CD4-positive, alpha-beta memory T cell (primary cell): ENCODE measurements around the gene SCTR. TPM values are rescaled to one million over a fixed set of nuclear protein-coding genes. Genes with fewer than 3 reads are reported as not detected.
"Not testable (repeated sequence)": the region's sequence is repeated elsewhere in the genome, so short reads cannot be mapped to it uniquely, and the experiment has no call there.

ENCODE experiments used
- CTCF ChIA-PET: fragments of 350-600 bp; sonication (Branson Sonifier 250); formaldehyde crosslinking; loops from one replicate; lab custom pipeline; 2021; ENCODE audit warnings: inconsistent platforms; ENCODE audit not compliant: partially characterized antibody; lab: Charles Lee
- POLR2A ChIA-PET: fragments of 350-600 bp; sonication (Branson Sonifier 250); formaldehyde crosslinking; loops from one replicate; lab custom pipeline; 2021; ENCODE audit not compliant: partially characterized antibody; lab: Charles Lee
- DNase-seq, 5 donors: peaks; one replicate each; pipeline versions ENCODE4 v3.0.0 to v3.0.0-alpha.2; 2020 to 2022; ENCODE audit warnings: mixed read lengths in 1 of 5
- H3K27ac ChIP-seq: one replicate; pipeline ENCODE4 v1.7.0; 2013; ENCODE audit warnings: low read depth, low read length
- H3K27me3 ChIP-seq: 2 replicates; pipeline ENCODE4 v1.7.0; 2013; ENCODE audit warnings: mild to moderate bottlenecking, low read length, moderate library complexity; ENCODE audit not compliant: insufficient read depth
- H3K36me3 ChIP-seq: 2 replicates; pipeline ENCODE4 v1.7.0; 2013; ENCODE audit warnings: mild to moderate bottlenecking, low read length, moderate library complexity; ENCODE audit not compliant: insufficient read depth
- H3K4me1 ChIP-seq: 2 replicates; pipeline ENCODE4 v1.7.0; 2013; ENCODE audit warnings: mild to moderate bottlenecking, low read length, moderate library complexity; ENCODE audit not compliant: insufficient read depth
- H3K4me3 ChIP-seq, 2 donors: one replicate each; pipeline ENCODE4 v1.7.0; 2013; ENCODE audit warnings: low read length in 2 of 2, mild to moderate bottlenecking in 1 of 2
- H3K9me3 ChIP-seq, 2 donors: one replicate each; pipeline ENCODE4 v1.7.0; 2013; ENCODE audit warnings: low read length in 2 of 2, control low read depth in 1 of 2; ENCODE audit not compliant: control insufficient read depth in 1 of 2
- H3K27ac Mint-ChIP-seq, 7 donors: one replicate each; pipeline ENCODE4 v1.8.0; 2020 to 2021; ENCODE audit warnings: mixed read lengths in 7 of 7, mild to moderate bottlenecking in 6 of 7, inconsistent platforms in 3 of 7, moderate library complexity in 3 of 7
- H3K27me3 Mint-ChIP-seq, 2 donors: one replicate each; pipeline ENCODE4 v1.8.0; 2020 to 2021; ENCODE audit warnings: mixed read lengths in 2 of 2
- H3K36me3 Mint-ChIP-seq, 2 donors: one replicate each; pipeline ENCODE4 v1.8.0; 2020 to 2021; ENCODE audit warnings: mixed read lengths in 2 of 2, inconsistent platforms in 1 of 2, mild to moderate bottlenecking in 1 of 2
- H3K4me1 Mint-ChIP-seq, 4 donors: one replicate each; pipeline ENCODE4 v1.8.0; 2020 to 2021; ENCODE audit warnings: mixed read lengths in 4 of 4, mild to moderate bottlenecking in 1 of 4
- H3K4me3 Mint-ChIP-seq, 8 donors: one replicate each; pipeline ENCODE4 v1.8.0; 2020 to 2021; ENCODE audit warnings: mixed read lengths in 8 of 8, mild to moderate bottlenecking in 7 of 8, moderate library complexity in 6 of 8, inconsistent platforms in 3 of 8
- H3K9me3 Mint-ChIP-seq, 8 donors: one replicate each; pipeline ENCODE4 v1.8.0; 2020 to 2021; ENCODE audit warnings: mixed read lengths in 8 of 8, mild to moderate bottlenecking in 5 of 8, inconsistent platforms in 3 of 8, moderate library complexity in 1 of 8
- intact Hi-C: fragments of 100-400 bp; cut with micrococcal nuclease; formaldehyde crosslinking; loops from one replicate; pipeline ENCODE4 v1.15.1; 2023
- polyA plus RNA-seq, 2 donors: library from polyadenylated mRNA; unstranded; fragments of 300-500 nt; fragmentation: Illumina TruSeq; gene quantifications; one replicate each; pipeline ENCODE4 v1.2.3, GENCODE V29; 2021
- total RNA-seq, 2 experiments: library from RNA; stranded (reverse); gene quantifications; one replicate each; pipeline ENCODE4 v1.2.3, GENCODE V29; 2021

Gene SCTR
- total and polyA plus RNA-seq, 4 experiments from 2014 or later: not detected

GRCh38 chr2:119415630-119416029 is 108.7 kb downstream of the SCTR start:
- ChIA-PET CTCF (interaction anchor here (1.3 kb wide), 1 partner anchor 9 kb away, joined by 5 read pairs; no protein-coding TSS in a partner anchor), POLR2A (no interaction called here)
- no peak overlapping the region for H3K4me3 ChIP-seq
- no peaks in the 10 kb centered on the region for H3K36me3 ChIP-seq
- no peaks in the 10 kb centered on the region for H3K4me1 Mint-ChIP-seq
- no peaks in the 10 kb centered on the region for H3K36me3 Mint-ChIP-seq
- no peak overlapping the region for H3K27ac ChIP-seq
- peaks cover 15 to 17% of the 10 kb centered on the region in 2 donors for H3K27me3 Mint-ChIP-seq
- H3K4me3 Mint-ChIP-seq: no peak overlapping the region
- peaks cover 0 to 1% (median 0%) of the 10 kb centered on the region in 8 donors for H3K9me3 Mint-ChIP-seq
- H3K4me1 ChIP-seq: no peaks in the 10 kb centered on the region
- H3K9me3 ChIP-seq: no peaks in the 10 kb centered on the region
- no peak for DNase-seq
- no peaks in the 10 kb centered on the region for H3K27me3 ChIP-seq
- intact Hi-C loops: no loop called here
- H3K27ac Mint-ChIP-seq: no peak overlapping the region

- no peaks in the 10 kb centered on the region for H3K27me3 ChIP-seq
- Mint-ChIP-seq H3K27ac (no peak overlapping the region), H3K27me3 (peaks cover 14 to 18% of the 10 kb centered on the region in 2 donors), H3K9me3 (peaks cover 0 to 1% (median 0%) of the 10 kb centered on the region in 8 donors), H3K36me3 (no peaks in the 10 kb centered on the region), H3K4me1 (no peaks in the 10 kb centered on the region), H3K4me3 (no peak overlapping the region)
- H3K27ac ChIP-seq: no peak overlapping the region
- POLR2A ChIA-PET: no interaction called here
- intact Hi-C loops: no loop called here
- H3K4me3 ChIP-seq: no peak overlapping the region
- H3K9me3 ChIP-seq: no peaks in the 10 kb centered on the region
- DNase-seq: no peak
- no peaks in the 10 kb centered on the region for H3K36me3 ChIP-seq
- CTCF ChIA-PET: interaction anchor here (1.4 kb wide), 1 partner anchor 8 kb away, joined by 5 read pairs; no protein-coding TSS in a partner anchor
- H3K4me1 ChIP-seq: no peaks in the 10 kb centered on the region
Observed at GRCh38 chr2:119414894-119415293, 109.4 kb downstream of the SCTR start.

- Mint-ChIP-seq H3K4me1 (no peaks in the 10 kb centered on the region), H3K27me3 (peaks cover 5 to 9% of the 10 kb centered on the region in 2 donors), H3K9me3 (peaks cover 0 to 2% (median 0%) of the 10 kb centered on the region in 8 donors), H3K4me3 (no peak overlapping the region), H3K36me3 (no peaks in the 10 kb centered on the region), H3K27ac (peak overlapping the region in 1 of 7 donors; percentile 15)
- Histone ChIP-seq H3K4me1 (no peaks in the 10 kb centered on the region), H3K27me3 (no peaks in the 10 kb centered on the region), H3K36me3 (no peaks in the 10 kb centered on the region), H3K4me3 (no peak overlapping the region), H3K9me3 (no peaks in the 10 kb centered on the region), H3K27ac (no peak overlapping the region)
- DNase-seq: no peak
- intact Hi-C loops: loop anchor here (5.0 kb wide), 2 partner anchors 68 to 1273 kb away; no protein-coding TSS in a partner anchor
- ChIA-PET POLR2A (no interaction called here), CTCF (interaction anchor here (0.7 to 0.9 kb wide), 3 partner anchors 8 to 238 kb away, joined by 3 to 6 read pairs (median 3); no protein-coding TSS in a partner anchor)
Observed at GRCh38 chr2:119409506-119409905, 114.8 kb downstream of the SCTR start.

- Mint-ChIP-seq H3K9me3 (peaks cover 0 to 2% (median 0%) of the 10 kb centered on the region in 8 donors), H3K4me3 (no peak overlapping the region), H3K36me3 (no peaks in the 10 kb centered on the region), H3K27ac (no peak overlapping the region), H3K4me1 (no peaks in the 10 kb centered on the region), H3K27me3 (peaks cover 2 to 4% of the 10 kb centered on the region in 2 donors)
- H3K27ac ChIP-seq: no peak overlapping the region
- CTCF ChIA-PET: no interaction called here
- H3K9me3 ChIP-seq: no peaks in the 10 kb centered on the region
- no peak for DNase-seq
- H3K27me3 ChIP-seq: no peaks in the 10 kb centered on the region
- H3K36me3 ChIP-seq: no peaks in the 10 kb centered on the region
- H3K4me1 ChIP-seq: no peaks in the 10 kb centered on the region
- POLR2A ChIA-PET: no interaction called here
- H3K4me3 ChIP-seq: no peak overlapping the region
- intact Hi-C loops: loop anchor here (5.0 kb wide), 2 partner anchors 69 to 1274 kb away; no protein-coding TSS in a partner anchor
Observed at GRCh38 chr2:119408221-119408619, 116.1 kb downstream of the SCTR start.

GRCh38 chr2:119407430-119408220 is 116.7 kb downstream of the SCTR start:
- Mint-ChIP-seq H3K4me1 (no peaks in the 10 kb centered on the region), H3K27me3 (peaks cover 2 to 6% of the 10 kb centered on the region in 2 donors), H3K36me3 (no peaks in the 10 kb centered on the region), H3K27ac (no peak overlapping the region), H3K4me3 (no peak overlapping the region), H3K9me3 (peaks cover 0 to 2% (median 0%) of the 10 kb centered on the region in 8 donors)
- ChIA-PET CTCF (interaction anchor here (1.7 kb wide), 1 partner anchor 7 kb away, joined by 5 read pairs; no protein-coding TSS in a partner anchor), POLR2A (no interaction called here)
- Histone ChIP-seq H3K27me3 (no peaks in the 10 kb centered on the region), H3K9me3 (no peaks in the 10 kb centered on the region), H3K36me3 (no peaks in the 10 kb centered on the region), H3K4me3 (no peak overlapping the region), H3K27ac (no peak overlapping the region), H3K4me1 (no peaks in the 10 kb centered on the region)
- peak in 3 of 5 donors; percentile 10 to 18 (median 11) for DNase-seq
- intact Hi-C loops: loop anchor here (5.0 kb wide), 2 partner anchors 70 to 1275 kb away; no protein-coding TSS in a partner anchor

- ChIA-PET POLR2A (no interaction called here), CTCF (no interaction called here)
- no peak overlapping the region for H3K27ac Mint-ChIP-seq
Observed at GRCh38 chr2:119405151-119405550, 119.1 kb downstream of the SCTR start.

GRCh38 chr2:119403618-119404017 is 120.7 kb downstream of the SCTR start:
- H3K9me3 ChIP-seq, H3K36me3 Mint-ChIP-seq, CTCF ChIA-PET, H3K4me3 ChIP-seq, H3K27me3 ChIP-seq, H3K9me3 Mint-ChIP-seq, H3K4me1 Mint-ChIP-seq, H3K27me3 Mint-ChIP-seq, DNase-seq, intact Hi-C loops, POLR2A ChIA-PET, H3K36me3 ChIP-seq, H3K27ac Mint-ChIP-seq, H3K27ac ChIP-seq, H3K4me1 ChIP-seq, H3K4me3 Mint-ChIP-seq: not testable (repeated sequence)

More at GRCh38 chr2:119405151-119405550, 119.1 kb downstream of the SCTR start:
- H3K4me1 ChIP-seq: no peaks in the 10 kb centered on the region
- H3K27me3 ChIP-seq: no peaks in the 10 kb centered on the region
- no peak for DNase-seq
- intact Hi-C loops: loop anchor here (5.0 kb wide), 2 partner anchors 72 to 1277 kb away; no protein-coding TSS in a partner anchor
- H3K4me3 ChIP-seq: no peak overlapping the region
- Mint-ChIP-seq H3K27me3 (peaks cover 0 to 6% of the 10 kb centered on the region in 2 donors), H3K36me3 (no peaks in the 10 kb centered on the region), H3K9me3 (peaks cover 0 to 2% (median 0%) of the 10 kb centered on the region in 8 donors), H3K4me1 (no peaks in the 10 kb centered on the region), H3K4me3 (no peak overlapping the region)
- no peak overlapping the region for H3K27ac ChIP-seq
- no peaks in the 10 kb centered on the region for H3K36me3 ChIP-seq
- no peaks in the 10 kb centered on the region for H3K9me3 ChIP-seq
